Glomerular visceral epithelial cell (primary cell): ENCODE measurements around the gene GPS1.
A peak's percentile ranks its signal among the peaks of the same experiment; 100 is the strongest.

Source experiments
- DNase-seq: peaks from one replicate; pipeline ENCODE4 v3.0.0-alpha.2; 2016; ENCODE audit errors: extremely low spot score

The GPS1 gene

DNA sequence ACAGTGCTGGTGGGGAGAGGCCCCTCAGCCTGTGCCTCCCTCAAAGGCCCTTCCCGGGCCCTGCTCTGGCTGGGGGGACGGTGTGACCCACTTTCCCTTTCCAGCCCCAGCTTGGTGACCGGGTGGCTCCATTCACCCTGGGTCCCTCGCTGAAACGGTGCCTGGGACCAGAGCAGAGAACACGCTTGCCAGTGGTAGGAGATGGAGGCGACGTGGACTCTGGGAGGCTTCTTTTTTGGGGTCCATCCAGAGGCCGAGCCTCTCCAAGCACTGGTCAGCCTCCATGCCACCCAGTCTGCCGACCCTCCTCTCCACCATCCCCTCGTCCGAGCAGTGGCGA, 36.8 kb upstream of the GPS1 start:
- no peak for DNase-seq

DNA sequence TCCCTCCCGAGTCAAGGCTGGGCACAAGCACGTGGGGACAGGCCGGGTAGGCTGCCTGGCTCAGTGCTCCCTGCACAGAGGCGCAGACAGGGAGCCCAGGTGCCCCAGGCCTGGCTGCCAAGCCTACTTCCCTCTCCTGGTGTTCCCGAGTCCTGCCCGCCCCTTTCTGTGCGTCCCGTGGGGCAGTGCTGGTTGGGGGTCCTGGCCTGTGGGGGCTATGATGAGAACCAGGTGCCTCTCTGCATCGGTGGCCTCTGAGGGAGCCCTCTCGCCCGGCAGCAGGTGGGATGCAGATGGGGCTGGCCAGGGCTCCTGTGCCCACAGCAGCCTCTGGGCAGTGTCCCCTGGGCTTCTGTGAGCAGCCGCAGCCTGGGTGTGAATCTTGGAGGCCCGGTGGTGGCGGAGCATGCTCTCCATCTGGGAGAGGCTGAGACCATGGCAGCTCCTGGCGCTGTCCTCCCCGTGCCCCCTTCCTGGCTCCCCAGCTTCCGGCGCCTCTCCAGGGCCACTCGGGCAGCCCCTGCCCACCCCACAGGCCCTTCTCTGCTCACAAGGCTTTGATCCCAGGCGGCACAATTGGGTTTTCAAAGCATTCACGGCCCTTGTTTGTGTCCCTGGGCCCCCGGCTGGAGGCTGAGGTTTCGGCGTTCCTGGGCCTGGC, 36.3 kb upstream of the GPS1 start:
- no peak for DNase-seq

DNA sequence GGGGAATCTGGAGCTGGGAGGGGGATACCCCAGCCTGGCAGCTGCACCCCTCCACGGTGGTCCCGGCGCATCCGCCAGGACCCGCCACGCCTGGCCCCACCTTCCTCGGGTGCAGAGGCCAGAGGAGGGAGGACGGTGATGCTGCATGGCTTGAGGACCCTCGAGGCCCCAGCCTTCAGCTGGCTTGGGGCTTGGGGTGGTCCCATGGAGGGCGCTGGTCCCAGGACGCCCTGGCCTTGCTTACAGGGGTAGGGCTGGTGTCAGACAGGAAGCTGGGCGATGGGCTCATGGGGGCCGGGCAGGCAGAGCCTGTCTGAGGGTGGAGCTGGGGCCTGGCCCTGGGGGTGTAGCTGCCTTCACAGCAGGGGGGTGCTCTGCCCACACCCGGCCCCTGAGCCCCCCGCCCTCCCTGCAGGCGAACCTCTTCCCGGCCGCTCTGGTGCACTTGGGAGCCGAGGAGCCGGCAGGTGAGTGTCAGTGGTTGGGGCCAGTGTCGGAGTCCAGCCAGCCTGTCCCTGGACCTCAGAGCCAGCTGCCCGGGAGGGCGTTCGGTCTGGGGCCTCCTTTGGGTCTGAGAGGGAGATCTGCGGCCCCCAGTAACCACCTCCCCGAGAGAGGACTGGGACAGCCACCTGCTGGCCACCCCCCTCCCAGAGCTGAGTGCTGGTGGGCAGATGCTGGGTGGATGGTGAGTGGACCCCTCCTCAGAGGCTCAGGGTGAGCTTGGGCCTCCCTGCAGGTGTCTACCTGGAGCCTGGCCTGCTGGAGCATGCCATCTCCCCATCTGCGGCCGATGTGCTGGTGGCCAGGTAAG, 35.4 kb upstream of the GPS1 start:
- DNase-seq, result no peak

DNA sequence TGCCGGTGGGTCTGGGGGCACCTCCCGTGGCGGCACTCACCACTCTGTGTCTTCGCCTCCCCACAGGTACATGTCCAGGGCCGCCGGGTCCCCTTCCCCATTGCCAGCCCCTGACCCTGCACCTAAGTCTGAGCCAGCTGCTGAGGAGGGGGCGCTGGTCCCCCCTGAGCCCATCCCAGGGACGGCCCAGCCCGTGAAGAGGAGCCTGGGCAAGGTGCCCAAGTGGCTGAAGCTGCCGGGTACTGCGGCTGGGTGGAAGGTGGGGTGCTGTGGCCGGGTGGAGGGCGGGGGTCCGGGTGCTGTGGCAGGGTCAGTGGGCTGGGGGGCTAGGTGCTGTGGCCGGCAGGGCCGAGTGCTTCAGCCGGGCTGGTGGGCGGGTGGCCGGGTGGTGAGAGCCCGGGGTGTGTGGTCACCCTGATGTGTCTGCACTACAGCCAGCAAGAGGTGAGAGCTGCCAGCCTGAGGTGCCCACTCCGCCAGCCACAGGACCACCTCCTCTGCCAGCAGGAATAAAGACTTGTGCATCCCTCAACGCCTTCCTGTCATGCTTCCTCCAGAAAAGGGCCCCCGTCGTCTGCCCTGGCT, 34.7 kb upstream of the GPS1 start:
- no peak for DNase-seq

DNA sequence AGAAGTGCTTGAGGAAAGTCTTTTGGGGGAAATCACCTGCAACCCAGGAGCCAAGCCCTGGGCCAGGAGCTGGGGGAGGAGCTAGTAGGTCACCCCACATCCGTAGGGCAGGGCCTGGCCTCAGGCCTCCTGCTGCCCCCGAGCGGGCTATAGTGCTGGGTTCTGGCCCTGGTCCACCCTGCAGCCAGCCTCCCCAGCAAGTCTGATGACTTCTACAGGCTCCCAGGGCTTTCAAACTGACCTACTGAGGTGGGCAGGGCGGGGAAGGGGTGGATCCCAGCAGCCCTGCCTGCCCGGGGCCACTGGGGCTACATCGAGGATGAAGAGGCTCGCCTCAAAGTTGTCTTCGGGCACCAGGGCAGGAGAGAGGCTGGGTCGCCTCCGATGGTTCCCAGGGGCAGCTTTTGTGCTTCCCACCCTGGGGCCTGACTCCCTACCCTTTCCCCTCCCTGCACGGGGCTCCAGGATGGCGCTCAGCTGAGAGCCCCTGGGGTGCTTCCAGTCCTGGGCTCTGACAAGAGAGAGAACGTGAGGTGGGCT, 34.0 kb upstream of the GPS1 start:
- DNase-seq, result no peak

DNA sequence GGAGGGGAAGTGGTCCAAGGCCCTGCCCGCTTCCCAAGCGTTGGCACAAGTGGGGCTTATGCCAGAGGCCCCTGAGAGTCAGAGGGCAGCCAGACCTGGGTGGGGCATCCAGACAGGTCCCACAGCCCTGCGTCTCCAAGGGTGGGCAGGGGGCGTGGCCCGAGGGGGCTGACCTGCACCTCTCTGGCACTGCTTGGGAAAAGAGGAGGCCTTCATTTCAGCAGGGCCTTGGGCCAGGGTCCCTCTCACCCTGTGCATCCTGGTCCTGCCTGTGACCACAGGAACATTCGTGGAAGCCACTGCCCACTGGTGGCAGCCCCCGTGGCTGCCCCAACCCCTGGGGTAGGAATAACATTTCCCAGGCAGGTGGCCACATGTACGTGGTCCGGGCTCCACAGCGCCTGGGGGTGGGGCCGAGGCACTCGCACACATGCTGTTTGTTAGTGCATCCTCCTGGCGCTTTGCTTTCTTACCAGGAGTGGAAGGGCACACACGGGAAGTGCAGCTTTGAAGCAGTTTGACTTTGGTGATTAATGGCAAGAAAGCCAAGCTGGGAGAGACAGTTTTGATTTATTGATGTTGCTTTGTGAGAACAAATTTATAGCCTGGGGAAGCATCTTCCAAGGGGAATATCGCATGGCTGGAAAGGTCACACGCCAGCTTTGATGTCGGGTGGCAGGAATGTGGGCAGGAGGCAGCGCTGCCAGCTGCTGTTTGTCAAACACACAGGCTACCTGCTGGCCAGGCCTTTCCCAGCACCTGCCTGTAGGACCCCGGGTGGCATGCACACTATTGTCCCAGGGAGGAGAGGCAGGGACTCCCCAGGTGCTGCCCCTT, 33.3 kb upstream of the GPS1 start:
- DNase-seq, result no peak

DNA sequence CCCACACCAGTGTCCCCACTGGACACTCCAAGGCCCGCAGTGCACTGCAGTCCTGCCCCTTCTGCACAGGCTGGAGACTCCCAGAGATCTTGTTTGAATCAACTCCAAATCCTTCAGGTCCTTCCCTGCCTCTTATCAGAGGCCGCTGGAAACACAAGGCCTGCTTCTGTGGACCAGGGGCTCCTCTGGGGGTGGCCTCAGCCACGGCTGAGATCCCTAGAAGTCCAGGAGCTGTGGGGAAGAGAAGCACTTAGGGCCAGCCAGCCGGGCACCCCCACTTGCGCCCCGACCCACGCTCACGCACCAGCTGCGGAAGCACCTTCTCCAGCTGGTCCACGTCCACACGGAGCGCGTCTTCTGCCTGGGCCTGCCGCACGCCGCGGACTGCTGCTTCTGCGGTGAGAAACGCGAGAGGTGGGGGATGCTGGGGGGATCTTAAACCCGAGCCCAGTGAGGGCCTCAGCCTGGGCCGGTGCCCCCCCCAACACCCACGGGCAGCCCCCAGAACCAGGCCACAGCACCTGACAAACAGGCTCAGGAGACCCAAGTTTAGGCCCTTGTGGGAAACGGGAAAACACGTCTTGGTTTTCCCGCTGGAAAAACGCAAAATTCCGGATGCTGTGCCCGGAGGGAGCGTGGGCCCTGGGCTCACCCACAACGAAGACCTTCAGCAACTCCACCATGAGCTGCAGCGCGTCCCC, 32.6 kb upstream of the GPS1 start:
- DNase-seq, result no peak

DNA sequence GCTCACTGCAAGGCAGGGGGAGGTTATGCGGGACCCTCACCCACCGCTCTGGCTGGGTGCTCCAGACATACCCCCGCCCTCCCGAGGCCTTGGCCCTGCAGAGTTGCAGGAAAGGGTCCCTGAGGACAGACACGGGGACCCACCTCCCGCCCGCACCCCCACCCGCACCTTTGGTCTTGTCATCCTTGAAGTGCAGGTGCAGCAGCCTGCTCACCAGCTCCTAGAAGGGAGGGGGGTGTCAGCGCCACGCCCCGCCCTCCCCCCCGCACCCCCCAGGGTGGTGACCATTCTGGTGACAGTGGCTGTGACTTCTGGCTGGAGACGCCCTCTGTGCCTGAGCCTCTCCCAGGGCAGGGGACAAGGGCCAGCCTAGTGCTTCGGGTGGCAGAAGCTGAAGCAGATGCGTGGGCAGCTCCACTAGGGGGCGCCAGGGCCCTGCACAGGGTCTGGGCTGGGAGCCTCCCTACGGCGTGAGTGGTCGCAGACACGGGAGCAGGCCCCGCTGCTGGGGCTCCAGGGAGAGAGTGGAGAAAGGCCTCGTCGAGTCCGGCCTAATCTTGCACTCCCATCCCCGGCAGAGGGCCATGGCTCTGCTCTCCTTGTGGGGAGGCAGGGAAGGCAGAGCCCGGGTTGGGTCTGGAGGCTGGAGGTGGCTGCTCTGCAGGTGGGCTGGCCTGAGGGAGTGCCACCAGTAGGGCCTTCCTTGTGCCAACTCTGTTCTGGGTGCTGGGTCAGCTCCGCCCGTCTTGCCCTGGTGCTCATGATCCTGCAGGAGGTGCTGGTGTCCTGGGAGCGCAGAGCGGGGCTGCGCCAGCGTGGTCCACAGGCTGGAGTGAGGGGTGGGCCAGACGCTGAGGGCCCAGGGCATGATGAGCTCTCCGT, 31.8 kb upstream of the GPS1 start:
- peak; percentile 32 for DNase-seq

DNA sequence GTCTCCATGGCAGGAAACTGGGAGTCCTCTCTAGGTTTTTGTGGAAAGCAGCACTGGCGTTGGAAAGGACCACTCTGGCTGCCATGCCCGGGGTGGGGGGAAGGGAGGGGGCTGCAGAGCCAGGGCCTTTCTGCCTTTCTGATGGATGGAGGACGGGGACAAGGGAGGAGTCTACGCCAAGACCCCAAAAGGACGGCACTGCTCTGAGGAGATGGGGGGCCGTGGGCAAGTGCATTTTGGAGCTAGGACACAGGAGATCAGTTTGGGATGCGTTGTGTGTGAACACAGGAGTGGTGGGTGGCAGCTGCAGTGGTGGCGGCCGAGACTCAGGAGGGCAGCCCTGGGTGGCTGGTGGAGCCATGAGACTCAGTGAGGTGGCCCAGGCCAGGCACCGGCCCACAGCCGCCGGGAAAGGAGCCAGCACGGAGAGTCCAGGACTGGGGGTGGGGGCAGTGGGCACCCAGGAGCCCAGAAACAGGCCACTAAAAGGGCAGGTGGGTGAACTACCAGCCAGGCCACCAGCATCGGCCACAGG, 31.1 kb upstream of the GPS1 start:
- no peak for DNase-seq

DNA sequence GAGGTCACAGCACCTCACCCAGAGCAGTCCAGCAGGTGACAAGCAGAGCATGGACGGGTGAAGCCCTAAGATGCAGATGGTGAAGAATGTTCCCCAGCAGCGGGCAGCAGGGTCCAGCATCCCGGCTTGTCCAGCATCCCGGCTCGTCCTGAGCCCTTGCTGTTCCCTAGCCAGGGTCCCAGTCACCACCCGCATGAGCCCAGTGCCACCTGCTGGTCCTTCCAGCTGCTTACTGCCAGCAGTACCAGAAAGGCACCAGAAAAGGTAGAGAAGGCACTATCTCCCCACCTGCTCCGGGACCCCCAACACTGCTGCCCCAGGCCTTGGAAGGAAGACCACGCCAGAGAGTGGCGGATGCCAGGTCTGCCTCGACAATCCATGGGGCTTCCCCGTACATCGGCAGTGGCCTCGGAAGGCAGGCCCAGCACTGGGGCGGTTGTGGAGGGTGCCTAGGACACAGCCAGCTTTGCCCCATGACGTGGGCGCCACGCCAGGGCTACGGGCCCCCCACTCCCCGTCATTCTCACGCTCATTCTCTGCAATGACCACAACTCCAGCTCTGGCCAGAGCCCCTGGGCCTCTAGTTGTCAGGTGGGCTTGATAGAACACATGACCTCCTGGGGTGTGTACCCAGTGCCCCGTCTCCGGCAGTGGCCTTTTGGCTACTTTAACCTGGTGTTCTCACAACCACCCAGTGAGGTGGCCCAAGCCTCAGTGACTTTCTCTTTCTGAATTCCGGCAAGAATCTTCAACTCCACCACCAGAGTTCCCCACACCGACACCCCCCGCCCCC, 30.4 kb upstream of the GPS1 start:
- DNase-seq, result peak; percentile 84

DNA sequence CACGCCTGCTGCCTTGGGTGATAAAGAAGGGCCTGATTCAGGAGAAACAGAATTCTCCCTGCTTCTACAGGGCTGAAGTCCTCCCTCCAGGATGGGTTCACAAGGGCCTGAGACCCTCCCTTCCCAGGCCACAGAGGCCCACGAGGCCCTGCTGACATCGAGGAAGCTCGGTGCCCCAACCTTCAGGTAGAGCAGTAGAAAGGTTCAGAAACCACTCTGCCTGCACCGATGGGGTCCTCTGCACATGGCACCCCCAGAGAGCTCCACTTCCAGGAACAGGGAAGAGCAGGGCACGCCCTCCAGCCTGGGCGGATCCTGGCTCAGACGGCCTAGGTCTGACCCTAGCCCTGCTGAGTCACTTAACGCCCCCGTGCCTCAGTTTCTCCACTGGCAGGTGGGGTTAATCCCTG, 29.8 kb upstream of the GPS1 start:
- no peak for DNase-seq

DNA sequence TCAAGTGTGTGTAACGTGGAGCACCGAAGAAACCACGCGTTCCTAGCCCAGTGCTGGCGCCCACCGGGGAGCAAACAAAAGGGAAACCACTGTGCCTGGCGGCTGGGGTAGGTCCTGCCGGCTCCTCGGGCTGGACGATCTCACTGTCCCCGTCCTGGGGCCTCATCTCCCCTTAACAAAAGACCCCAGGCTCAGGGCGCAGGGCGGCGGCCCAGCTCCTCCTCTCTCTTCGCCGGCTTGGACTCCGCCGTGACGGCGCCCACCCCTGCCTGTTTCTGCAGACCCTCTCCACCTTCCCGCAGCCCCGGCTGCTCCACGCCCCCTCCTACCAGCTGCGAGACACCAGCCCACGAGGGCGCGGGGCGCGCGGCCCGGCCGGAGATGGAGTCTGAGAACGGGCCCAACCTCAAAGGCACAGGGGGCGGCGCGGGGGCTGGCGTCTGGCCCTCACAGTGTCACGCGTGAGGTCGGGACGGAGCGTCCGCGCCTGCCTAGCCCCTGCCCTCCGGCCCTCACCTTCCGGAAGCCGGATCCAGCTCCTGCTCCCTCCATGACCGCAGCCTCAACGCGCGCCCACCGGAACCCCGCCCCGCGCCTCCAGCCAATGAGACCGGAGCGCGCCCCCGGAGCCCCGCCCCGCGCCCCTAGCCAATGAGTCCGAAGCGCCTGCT, 29.3 kb upstream of the GPS1 start, which contains the start of gene CENPX:
TSS of gene CENPX (minus strand) at position 569 of the 671 bp plus-strand sequence. CDS start at position 552, 17 bp downstream.
- DNase-seq, result no peak

DNA sequence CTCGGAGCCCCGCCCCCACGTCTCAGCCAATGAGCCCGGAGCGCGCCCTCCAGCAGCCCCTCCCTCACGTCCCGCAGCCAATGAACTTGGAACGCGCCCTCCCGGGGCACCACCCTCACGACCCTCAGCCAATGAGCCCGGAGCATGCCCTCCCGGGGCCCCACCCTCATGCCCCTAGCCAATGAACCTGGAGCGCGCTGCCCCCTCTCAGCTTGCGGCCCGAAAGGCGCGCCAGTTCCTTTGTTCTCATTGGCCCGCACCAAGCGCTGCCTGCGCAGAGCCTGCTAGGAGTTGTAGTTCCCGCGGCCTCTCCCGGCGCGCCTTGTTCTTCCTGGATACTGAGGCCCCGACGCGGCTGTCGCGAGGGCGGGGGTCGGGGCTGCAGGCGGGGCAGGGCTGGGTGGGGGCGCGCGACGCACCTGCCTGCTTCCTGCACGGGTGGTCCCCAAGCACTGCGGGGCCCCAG, 28.7 kb upstream of the GPS1 start, which contains the start of gene LRRC45:
TSS of gene LRRC45 (plus strand) at position 325 of the 466 bp plus-strand sequence. CDS start 339 bp downstream, outside the sequence.
- peak; percentile 100 for DNase-seq

DNA sequence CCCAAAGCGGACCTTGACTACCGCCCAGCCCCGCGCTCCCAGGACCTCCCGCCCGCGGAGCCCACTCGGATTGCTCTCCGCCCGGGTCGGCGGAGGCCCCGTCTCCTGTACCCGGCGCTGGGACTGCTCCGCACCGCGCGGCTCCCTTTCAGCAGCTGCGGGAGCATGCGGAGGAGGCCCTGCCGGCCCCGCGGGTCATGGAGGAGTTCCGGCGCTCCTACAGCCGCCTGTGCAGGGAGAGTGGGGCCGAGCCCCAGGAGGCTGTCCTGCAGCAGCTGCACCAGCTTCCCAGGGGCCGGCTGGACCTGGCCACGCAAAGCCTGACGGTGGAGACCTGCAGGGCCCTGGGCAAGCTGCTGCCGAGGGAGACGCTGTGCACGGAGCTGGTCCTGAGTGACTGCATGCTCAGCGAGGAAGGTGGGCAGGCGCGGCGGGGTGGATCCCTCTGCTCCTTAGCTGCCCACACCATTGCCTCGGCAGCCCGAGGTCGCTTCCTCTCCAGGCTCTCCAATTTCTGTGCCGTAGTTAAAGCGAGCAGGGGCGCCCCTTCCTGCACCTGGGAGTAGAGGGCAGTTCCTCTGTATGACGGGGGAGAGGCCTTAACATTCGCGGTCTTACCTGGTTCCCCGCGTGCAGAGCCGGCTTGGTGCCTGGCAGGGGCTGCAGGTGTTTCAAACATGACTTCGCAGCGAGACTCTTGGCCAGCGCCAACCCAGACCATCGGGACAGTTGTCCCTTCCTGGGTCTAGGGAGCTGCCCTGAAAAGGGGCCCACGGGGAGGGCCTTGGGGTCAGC, 28.1 kb upstream of the GPS1 start:
- peak; percentile 46 for DNase-seq

DNA sequence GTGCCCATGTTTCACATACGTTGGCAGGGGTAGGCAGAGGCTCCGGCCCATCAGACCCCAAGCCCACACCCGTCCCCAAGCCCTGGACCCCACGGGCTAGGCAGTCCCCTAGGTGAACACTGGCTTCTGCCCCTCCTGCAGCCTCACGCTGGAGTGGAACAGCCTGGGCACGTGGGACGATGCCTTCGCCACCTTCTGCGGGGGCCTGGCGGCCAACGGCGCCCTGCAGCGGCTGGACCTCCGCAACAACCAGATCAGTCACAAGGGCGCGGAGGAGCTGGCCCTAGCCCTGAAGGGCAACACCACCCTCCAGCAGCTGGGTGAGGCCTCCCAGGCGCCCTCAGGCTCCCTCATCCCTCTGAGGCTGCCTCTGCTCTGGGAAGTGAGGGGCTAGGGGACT, 26.8 kb upstream of the GPS1 start:
- DNase-seq, result no peak

DNA sequence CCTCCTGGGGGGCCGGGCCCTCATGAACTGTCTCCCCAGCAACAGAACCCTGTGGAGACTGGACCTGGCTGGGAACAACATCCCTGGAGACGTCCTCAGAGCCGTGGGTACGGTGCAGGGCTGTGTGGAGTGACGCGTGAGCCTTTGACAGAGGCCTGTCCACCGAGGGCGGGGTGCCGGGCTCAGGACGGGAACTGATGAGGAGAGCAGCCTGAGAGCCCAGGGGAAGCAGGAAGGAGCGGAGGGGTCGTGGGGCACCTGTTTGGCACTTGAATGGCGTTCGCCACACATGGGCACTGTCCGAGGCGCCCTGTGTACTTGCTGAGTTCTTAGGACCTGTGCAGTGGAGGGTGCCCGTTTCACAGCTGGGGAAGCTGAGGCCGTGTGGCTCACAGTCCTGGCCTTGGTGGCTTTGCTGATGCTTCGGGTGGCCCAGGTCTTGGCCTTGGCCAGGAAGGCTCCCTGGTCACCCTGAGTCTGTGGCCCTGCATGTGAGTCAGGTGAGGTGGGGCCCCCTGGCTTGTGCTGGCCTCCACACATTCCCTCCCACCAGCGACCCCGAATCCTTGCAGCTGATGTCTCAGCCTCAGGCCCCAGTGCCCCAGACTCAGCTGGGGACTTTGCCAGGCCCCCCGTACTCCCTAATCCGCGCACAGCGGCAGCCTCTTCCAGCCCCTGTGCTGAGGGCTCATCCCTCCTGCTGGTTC, 26.1 kb upstream of the GPS1 start:
- DNase-seq, result no peak

DNA sequence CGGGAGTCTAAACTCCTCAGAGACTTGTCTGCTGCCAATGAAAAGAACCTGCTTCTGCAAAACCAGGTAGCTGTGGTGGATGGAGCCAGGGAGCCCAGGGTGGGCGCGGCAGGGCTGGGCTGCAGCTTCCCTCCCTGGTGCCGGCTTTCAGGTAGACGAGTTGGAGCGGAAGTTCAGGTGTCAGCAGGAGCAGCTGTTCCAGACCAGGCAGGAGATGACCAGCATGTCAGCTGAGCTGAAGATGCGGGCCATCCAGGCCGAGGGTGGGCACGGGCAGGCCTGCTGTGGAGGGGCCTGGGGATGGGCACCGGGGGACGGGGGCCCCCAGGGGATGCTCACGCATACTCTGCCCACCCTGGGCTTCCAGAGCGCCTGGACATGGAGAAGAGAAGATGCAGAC, 23.5 kb upstream of the GPS1 start:
- no peak for DNase-seq
